ENCODE results near the gene CST9L.

The CST9L gene

GRCh38 chr20:23524146-23524545, 44.1 kb downstream of the CST9L start:
- DNase-seq, result no peak
- TF ChIP-seq GATA1 (IDR thresholded peaks at IDR 0.05; ENCODE audit: low read depth, low read length) (no peak), POLR2A (IDR thresholded peaks at IDR 0.05; ENCODE audit: low read length) (no peak)

- no peak for DNase-seq
- TF ChIP-seq GATA1 (IDR thresholded peaks at IDR 0.05; ENCODE audit: low read depth, low read length) (no peak), POLR2A (IDR thresholded peaks at IDR 0.05; ENCODE audit: low read length) (no peak)
Observed at GRCh38 chr20:23520185-23520584, 48.1 kb downstream of the CST9L start.

- TF ChIP-seq POLR2A (IDR thresholded peaks at IDR 0.05; ENCODE audit: low read length), result no peak
- TF ChIP-seq GATA1 (IDR thresholded peaks at IDR 0.05; ENCODE audit: low read depth, low read length), result no peak
- no peak for DNase-seq
Observed at GRCh38 chr20:23519556-23519955, 48.7 kb downstream of the CST9L start.

GRCh38 chr20:23517719-23518118, 50.6 kb downstream of the CST9L start:
- no peak for DNase-seq
- no peak for TF ChIP-seq GATA1 (IDR thresholded peaks at IDR 0.05; ENCODE audit: low read depth, low read length)
- no peak for TF ChIP-seq POLR2A (IDR thresholded peaks at IDR 0.05; ENCODE audit: low read length)

GRCh38 chr20:23515250-23515939, 52.9 kb downstream of the CST9L start:
- no peak for DNase-seq
- no peak for TF ChIP-seq GATA1 (IDR thresholded peaks at IDR 0.05; ENCODE audit: low read depth, low read length)
- no peak for TF ChIP-seq POLR2A (IDR thresholded peaks at IDR 0.05; ENCODE audit: low read length)

- DNase-seq, result no peak
- TF ChIP-seq GATA1 (IDR thresholded peaks at IDR 0.05; ENCODE audit: low read depth, low read length), result no peak
- no peak for TF ChIP-seq POLR2A (IDR thresholded peaks at IDR 0.05; ENCODE audit: low read length)
Observed at GRCh38 chr20:23514848-23515247, 53.4 kb downstream of the CST9L start.

All from erythroblast (primary cell).